Thyroid gland (tissue), 4 donors: ENCODE results near the gene CAPN10.

ENCODE experiments used
- POLR2A ChIP-seq, 2 donors: fragments of 450-650 bp; IDR thresholded peaks; one replicate each; pipeline ENCODE4 v1.6.1; 2017; ENCODE audit warnings: antibody characterized with exemption in 2 of 2, mild to moderate bottlenecking in 2 of 2, moderate library complexity in 1 of 2
- TF ChIP-seq, protein P1 (sequence below), 6 experiments: fragments of 200-600 bp in 3 of 6; fragments of 450-650 bp in 3 of 6; sonication (generic) in 3 of 6; IDR thresholded peaks; one replicate each; pipeline ENCODE4 v1.5.1; 2016 to 2019; ENCODE audit warnings: antibody characterized with exemption in 6 of 6, mild to moderate bottlenecking in 2 of 6, inconsistent platforms in 1 of 6, moderate library complexity in 1 of 6

DNA sequence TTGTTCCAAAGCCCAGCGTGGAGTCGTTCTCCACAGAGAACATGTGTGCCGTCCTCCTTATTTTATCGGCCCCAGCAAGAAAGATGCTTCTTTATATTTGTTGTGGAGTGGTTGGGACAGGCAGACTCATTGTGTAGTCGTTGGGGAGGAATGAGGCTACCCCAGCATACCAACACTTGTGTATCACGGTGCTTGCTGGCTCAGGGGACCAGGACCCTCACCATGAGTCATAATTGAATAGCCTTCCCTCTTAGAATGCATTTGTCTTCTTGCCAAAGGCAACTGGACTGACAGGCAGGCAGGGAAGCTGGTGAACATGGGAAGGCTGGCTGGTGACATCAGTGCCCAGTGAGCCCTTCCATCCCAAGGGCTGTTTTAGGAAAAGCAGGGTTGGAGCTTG lies 4.7 kb downstream of the CAPN10 start:
- TF ChIP-seq, protein P1, sequence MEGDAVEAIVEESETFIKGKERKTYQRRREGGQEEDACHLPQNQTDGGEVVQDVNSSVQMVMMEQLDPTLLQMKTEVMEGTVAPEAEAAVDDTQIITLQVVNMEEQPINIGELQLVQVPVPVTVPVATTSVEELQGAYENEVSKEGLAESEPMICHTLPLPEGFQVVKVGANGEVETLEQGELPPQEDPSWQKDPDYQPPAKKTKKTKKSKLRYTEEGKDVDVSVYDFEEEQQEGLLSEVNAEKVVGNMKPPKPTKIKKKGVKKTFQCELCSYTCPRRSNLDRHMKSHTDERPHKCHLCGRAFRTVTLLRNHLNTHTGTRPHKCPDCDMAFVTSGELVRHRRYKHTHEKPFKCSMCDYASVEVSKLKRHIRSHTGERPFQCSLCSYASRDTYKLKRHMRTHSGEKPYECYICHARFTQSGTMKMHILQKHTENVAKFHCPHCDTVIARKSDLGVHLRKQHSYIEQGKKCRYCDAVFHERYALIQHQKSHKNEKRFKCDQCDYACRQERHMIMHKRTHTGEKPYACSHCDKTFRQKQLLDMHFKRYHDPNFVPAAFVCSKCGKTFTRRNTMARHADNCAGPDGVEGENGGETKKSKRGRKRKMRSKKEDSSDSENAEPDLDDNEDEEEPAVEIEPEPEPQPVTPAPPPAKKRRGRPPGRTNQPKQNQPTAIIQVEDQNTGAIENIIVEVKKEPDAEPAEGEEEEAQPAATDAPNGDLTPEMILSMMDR (IDR thresholded peaks at IDR 0.05) = no peak
- no peak for TF ChIP-seq POLR2A (IDR thresholded peaks at IDR 0.05)
